ENCODE results near the gene ZNF568. TPM values are rescaled to one million over a fixed set of nuclear protein-coding genes. Genes with fewer than 3 reads are reported as not detected.

The ZNF568 gene
- total RNA-seq, 2 donors from 2014 or later, result 9.2 to 14.1 TPM

GRCh38 chr19:36898422-36898821 lies 17.7 kb upstream of the ZNF568 start:
- Histone ChIP-seq H3K4me1 (replicated peaks) (no peaks in the 10 kb centered on the region), H3K27ac (no peak overlapping the region), H3K9me3 (peaks cover 10% of the 10 kb centered on the region), H3K27me3 (replicated peaks; ENCODE audit: insufficient read depth) (no peaks in the 10 kb centered on the region), H3K36me3 (peaks cover 6 to 11% of the 10 kb centered on the region in 2 donors), H3K4me3 (no peak overlapping the region)
- DNase-seq (ENCODE audit: low spot score), result no peak
- 98% methylated on average over 4 of the region's 4 CpGs for WGBS
- TF ChIP-seq POLR2AphosphoS5 (IDR thresholded peaks at IDR 0.05), result no peak
- no peak for TF ChIP-seq POLR2A (IDR thresholded peaks at IDR 0.05)
- TF ChIP-seq CTCF (IDR thresholded peaks at IDR 0.05), result no peak
- intact Hi-C loops (cut with DNase I), result no loop called here

- no peak for TF ChIP-seq CTCF (IDR thresholded peaks at IDR 0.05)
- no peak for TF ChIP-seq POLR2A (IDR thresholded peaks at IDR 0.05)
- TF ChIP-seq POLR2AphosphoS5 (IDR thresholded peaks at IDR 0.05), result no peak
- intact Hi-C loops (cut with DNase I), result loop anchor here (5.0 kb wide), 2 partner anchors 65 to 550 kb away; partner anchors contain the start of genes ZNF345, ZNF569 and ZNF570
- Histone ChIP-seq H3K9me3 (no peaks in the 10 kb centered on the region), H3K27ac (peak overlapping the region; percentile 95), H3K36me3 (peaks cover 0 to 6% of the 10 kb centered on the region in 2 donors), H3K27me3 (replicated peaks; ENCODE audit: insufficient read depth) (no peaks in the 10 kb centered on the region), H3K4me3 (peak overlapping the region; percentile 74 to 84), H3K4me1 (replicated peaks) (no peaks in the 10 kb centered on the region)
- WGBS, result 40% methylated on average over 7 of the region's 7 CpGs
- no peak for DNase-seq (ENCODE audit: low spot score)
These were observed 859 bp downstream of the ZNF568 start for GRCh38 chr19:36916991-36917390.

- no peaks in the 10 kb centered on the region for H3K9me3 ChIP-seq
These were observed 2.0 kb downstream of the ZNF568 start for GRCh38 chr19:36918090-36918489.

GRCh38 chr19:36931684-36932083 lies 15.6 kb downstream of the ZNF568 start:
- H3K9me3 ChIP-seq, result no peaks in the 10 kb centered on the region
- H3K36me3 ChIP-seq, result peaks cover 1 to 5% of the 10 kb centered on the region in 2 donors

More at GRCh38 chr19:36918090-36918489, 2.0 kb downstream of the ZNF568 start:
- Histone ChIP-seq H3K4me1 (replicated peaks) (no peaks in the 10 kb centered on the region), H3K4me3 (no peak overlapping the region), H3K36me3 (peaks cover 0 to 6% of the 10 kb centered on the region in 2 donors), H3K27me3 (replicated peaks; ENCODE audit: insufficient read depth) (no peaks in the 10 kb centered on the region), H3K27ac (no peak overlapping the region)
- TF ChIP-seq POLR2AphosphoS5 (IDR thresholded peaks at IDR 0.05), result no peak
- no peak for TF ChIP-seq CTCF (IDR thresholded peaks at IDR 0.05)
- no peak for TF ChIP-seq POLR2A (IDR thresholded peaks at IDR 0.05)
- intact Hi-C loops (cut with DNase I), result loop anchor here (5.0 kb wide), 2 partner anchors 66 to 549 kb away; partner anchors contain the start of genes ZNF345, ZNF569 and ZNF570
- 97% methylated on average over 9 of the region's 9 CpGs for WGBS
- DNase-seq (ENCODE audit: low spot score), result no peak

More at GRCh38 chr19:36931684-36932083, 15.6 kb downstream of the ZNF568 start:
- H3K4me1 ChIP-seq (replicated peaks), result no peaks in the 10 kb centered on the region
- intact Hi-C loops (cut with DNase I), result no loop called here
- no peak for DNase-seq (ENCODE audit: low spot score)
- no peak overlapping the region for H3K4me3 ChIP-seq
- H3K27ac ChIP-seq, result no peak overlapping the region
- H3K27me3 ChIP-seq (replicated peaks; ENCODE audit: insufficient read depth), result no peaks in the 10 kb centered on the region
- TF ChIP-seq CTCF (IDR thresholded peaks at IDR 0.05), result no peak
- no peak for TF ChIP-seq POLR2AphosphoS5 (IDR thresholded peaks at IDR 0.05)
- TF ChIP-seq POLR2A (IDR thresholded peaks at IDR 0.05), result no peak
- WGBS, result 99% methylated on average over 2 of the region's 2 CpGs
